SK-N-SH (cell line): ENCODE data around the gene CXorf65. TPM values are rescaled to one million over a fixed set of nuclear protein-coding genes. Genes with fewer than 3 reads are reported as not detected.

Source experiments
- CTCF ChIA-PET: fragments of 300-600, 350-600 bp; formaldehyde crosslinking; extraction: SDS; loops from one replicate; lab custom pipeline; 2021; lab: Yijun Ruan, JAX
- POLR2A ChIA-PET: fragments of 350-600 bp; sonication (Branson Sonifier 250); formaldehyde crosslinking; extraction: SDS; loops from one replicate; lab custom pipeline; 2020; ENCODE audit warnings: antibody characterized with exemption, inconsistent platforms; lab: Yijun Ruan, JAX
- DNase-seq: peaks from one replicate; pipeline ENCODE4 v3.0.0; 2012
- H2AFZ ChIP-seq: fragments of 200-600 bp; sonication (generic); 2 replicates; pipeline ENCODE4 v1.8.1; 2016; ENCODE audit warnings: antibody characterized with exemption, mild to moderate bottlenecking, low read depth
- H3F3A ChIP-seq: fragments of 200-600 bp; sonication (generic); replicated peaks from 2 replicates; pipeline ENCODE3; 2016; ENCODE audit warnings: antibody characterized with exemption, mild to moderate bottlenecking; ENCODE audit not compliant: insufficient read depth
- H3K27ac ChIP-seq, 2 experiments: fragments of 200-500 bp in 1 of 2; fragments of 200-600 bp in 1 of 2; sonication (Bioruptor generic) in 1 of 2; sonication (generic), shearing (Covaris generic) in 1 of 2; 2 replicates each; pipeline versions ENCODE4 v1.5.1 to v1.6.1; 2014 to 2016; ENCODE audit warnings: low read depth in 2 of 2, inconsistent platforms in 1 of 2, low read length in 1 of 2, mild to moderate bottlenecking in 1 of 2, mixed read lengths in 1 of 2
- H3K27me3 ChIP-seq: fragments of 200-600 bp; sonication (generic), shearing (Covaris generic); 2 replicates; pipeline ENCODE4 v1.6.1; 2016; ENCODE audit warnings: mixed run types; ENCODE audit not compliant: insufficient read depth
- H3K36me3 ChIP-seq, 2 experiments: fragments of 200-500 bp in 1 of 2; fragments of 200-600 bp in 1 of 2; sonication (Bioruptor generic) in 1 of 2; sonication (generic) in 1 of 2; replicated peaks in 1 of 2; 2 replicates each; pipeline versions ENCODE3 to v1.5.1; 2014 to 2016; ENCODE audit warnings: low read length in 1 of 2, mild to moderate bottlenecking in 1 of 2; ENCODE audit not compliant: insufficient read depth in 2 of 2, control insufficient read depth in 1 of 2
- H3K4me1 ChIP-seq, 2 experiments: fragments of 200-500 bp in 1 of 2; fragments of 200-600 bp in 1 of 2; sonication (Bioruptor generic) in 1 of 2; sonication (generic), shearing (Covaris generic) in 1 of 2; 2 replicates each; pipeline versions ENCODE4 v1.5.1 to v1.6.1; 2014 to 2016; ENCODE audit warnings: low read depth in 1 of 2, low read length in 1 of 2, mixed run types in 1 of 2; ENCODE audit not compliant: insufficient read depth in 2 of 2, control insufficient read depth in 1 of 2
- H3K4me2 ChIP-seq: fragments of 200-600 bp; sonication (generic), shearing (Covaris generic); 2 replicates; pipeline ENCODE4 v1.6.1; 2017; ENCODE audit warnings: mixed run types
- H3K4me3 ChIP-seq, 2 experiments: fragments of 200-500 bp in 1 of 2; fragments of 200-600 bp in 1 of 2; sonication (Bioruptor generic) in 1 of 2; sonication (generic), shearing (Covaris generic) in 1 of 2; 2 replicates each; pipeline versions ENCODE4 v1.5.1 to v1.8.1; 2014 to 2016; ENCODE audit warnings: low read depth in 2 of 2, inconsistent platforms in 1 of 2, low read length in 1 of 2, mild to moderate bottlenecking in 1 of 2, mixed read lengths in 1 of 2, moderate library complexity in 1 of 2
- H3K79me2 ChIP-seq: fragments of 200-600 bp; sonication (generic); 2 replicates; pipeline ENCODE4 v1.8.1; 2017; ENCODE audit warnings: mild to moderate bottlenecking; ENCODE audit not compliant: insufficient read depth
- H3K9ac ChIP-seq: fragments of 200-600 bp; sonication (generic); 2 replicates; pipeline ENCODE4 v1.6.1; 2017; ENCODE audit warnings: mixed run types
- H3K9me2 ChIP-seq: fragments of 200-600 bp; sonication (generic); 2 replicates; pipeline ENCODE4 v1.6.1; 2017; ENCODE audit warnings: mixed run types
- H3K9me3 ChIP-seq: fragments of 200-600 bp; sonication (generic); 2 replicates; pipeline ENCODE4 v1.6.1; 2017; ENCODE audit warnings: mixed run types, mild to moderate bottlenecking, moderate library complexity
- H4K20me1 ChIP-seq: fragments of 200-600 bp; sonication (generic); 2 replicates; pipeline ENCODE4 v1.6.1; 2017; ENCODE audit warnings: mild to moderate bottlenecking, mixed run types; ENCODE audit not compliant: insufficient read depth
- CHD2 ChIP-seq: fragments of 150-350 bp; IDR thresholded peaks from 2 replicates; pipeline ENCODE4 v1.6.1; 2018; ENCODE audit warnings: low read length; ENCODE audit not compliant: partially characterized antibody
- FOSL2 ChIP-seq: IDR thresholded peaks from 2 replicates; pipeline ENCODE4 v1.4.0; 2012; ENCODE audit warnings: low read depth, mild to moderate bottlenecking, moderate library complexity, borderline replicate concordance
- FOXJ3 ChIP-seq: sonication (generic); formaldehyde crosslinking; IDR thresholded peaks from 2 replicates; pipeline ENCODE4 v1.5.1; 2020; ENCODE audit warnings: mild to moderate bottlenecking, missing genetic modification reagents
- GABPA ChIP-seq: IDR thresholded peaks from 2 replicates; pipeline ENCODE4 v1.4.0; 2012; ENCODE audit warnings: low read depth, mild to moderate bottlenecking
- GATA2 ChIP-seq: sonication (generic); formaldehyde crosslinking; IDR thresholded peaks from 2 replicates; pipeline ENCODE4 v1.5.0; 2020; ENCODE audit warnings: mild to moderate bottlenecking, missing genetic modification reagents
- JUND ChIP-seq: IDR thresholded peaks from 2 replicates; pipeline ENCODE4 v1.4.0; 2012
- MAX ChIP-seq: IDR thresholded peaks from 2 replicates; pipeline ENCODE4 v1.4.0; 2012; ENCODE audit warnings: low read depth
- MEF2A ChIP-seq: IDR thresholded peaks from 2 replicates; pipeline ENCODE4 v1.4.0; 2012; ENCODE audit warnings: low read depth, borderline replicate concordance
- NFIC ChIP-seq: IDR thresholded peaks from 2 replicates; pipeline ENCODE4 v1.4.0; 2012; ENCODE audit warnings: borderline replicate concordance
- PBX3 ChIP-seq: IDR thresholded peaks from 2 replicates; pipeline ENCODE4; 2012
- RAD21 ChIP-seq: IDR thresholded peaks from 2 replicates; pipeline ENCODE4 v1.6.1; 2012; ENCODE audit warnings: mild to moderate bottlenecking, low read length
- RFX5 ChIP-seq: IDR thresholded peaks from 2 replicates; pipeline ENCODE4 v1.6.1; 2012; ENCODE audit warnings: mild to moderate bottlenecking, improper control_type of control experiment, low read length
- RXRA ChIP-seq: IDR thresholded peaks from 2 replicates; pipeline ENCODE4 v1.4.0; 2012; ENCODE audit warnings: low read depth, mild to moderate bottlenecking, borderline replicate concordance
- SMC3 ChIP-seq: IDR thresholded peaks from 2 replicates; pipeline ENCODE4 v1.6.1; 2012; ENCODE audit warnings: low read depth, low read length, improper control_type of control experiment
- ZBTB33 ChIP-seq: IDR thresholded peaks from 2 replicates; pipeline ENCODE4 v1.4.0; 2012; ENCODE audit warnings: low read depth, borderline replicate concordance
- WGBS: methylation state at CpG from one replicate; pipeline ENCODE4 v1.1.6; 2017; ENCODE audit warnings: low lambda C conversion rate; 5-methylcytosine and 5-hydroxymethylcytosine counted together
- polyA plus RNA-seq, 3 experiments: library from polyadenylated mRNA; depleted of rRNA; stranded (reverse); fragments of >200 nt; gene quantifications; 2 replicates each; pipeline ENCODE4 v1.2.3, GENCODE V29; 2012

CXorf65 gene
- polyA plus RNA-seq, 1 of the 3 experiments (the other 2 are of a cell fraction): not detected

GRCh38 chrX:71144651-71145050 lies 38.1 kb upstream of the CXorf65 start, which contains the start of gene NLGN3:
TSS of gene NLGN3 (plus strand) at chrX:71144841. CDS start at chrX:71147750, 2,909 bp downstream.
- WGBS: 48% methylated on average over 14 of the region's 28 CpGs
- Histone ChIP-seq H4K20me1 (no peaks in the 10 kb centered on the region), H3K9ac (no peak within 1 kb of the TSS), H3F3A (peaks cover 10% of the 10 kb centered on the region), H2AFZ (no peak within 1 kb of the TSS), H3K36me3 (peaks cover 0 to 4% of the 10 kb centered on the region in 2 experiments), H3K4me2 (peak within 1 kb of the TSS; percentile 24), H3K4me1 (peaks cover 0 to 4% of the 10 kb centered on the region in 2 experiments; a peak in 1 of 4 replicates), H3K79me2 (no peaks in the 10 kb centered on the region), H3K27ac (no peak within 1 kb of the TSS; a peak in 1 of 4 replicates), H3K4me3 (peak within 1 kb of the TSS; percentile 32 to 52; a peak in 3 of 4 replicates), H3K9me3 (no peaks in the 10 kb centered on the region), H3K9me2 (no peaks in the 10 kb centered on the region), H3K27me3 (peaks cover 5% of the 10 kb centered on the region; the same call in 1 of the 2 replicates)
- peak; percentile 73 for DNase-seq
- TF ChIP-seq RXRA (no peak), CHD2 (no peak), SMC3 (no peak), RFX5 (no peak), GABPA (no peak), NFIC (no peak), PBX3 (no peak), FOXJ3 (CRISPR knock-in tag) (no peak), GATA2 (no peak), MAX (no peak)
- TF ChIP-seq, all 33 proteins: peak for 0
- POLR2A ChIA-PET: no interaction called here
- CTCF ChIA-PET: no interaction called here

GRCh38 chrX:71143508-71143907 lies 37.0 kb upstream of the CXorf65 start:
- no peak for TF ChIP-seq MEF2A
- no peak for TF ChIP-seq ZBTB33
- TF ChIP-seq JUND: no peak
- TF ChIP-seq FOSL2: no peak
- TF ChIP-seq RAD21: no peak
- no peak for TF ChIP-seq RFX5
- TF ChIP-seq PBX3: no peak
- TF ChIP-seq, all 33 proteins: peak for 0
- Histone ChIP-seq H3K27ac (no peak overlapping the region), H3K9me3 (no peaks in the 10 kb centered on the region), H3K27me3 (no peaks in the 10 kb centered on the region; the same call in 1 of the 2 replicates), H3K4me2 (no peak overlapping the region), H3F3A (peaks cover 10% of the 10 kb centered on the region), H3K4me3 (no peak overlapping the region), H3K36me3 (peaks cover 0 to 9% of the 10 kb centered on the region in 2 experiments), H3K79me2 (no peaks in the 10 kb centered on the region), H3K9ac (no peak overlapping the region), H4K20me1 (no peaks in the 10 kb centered on the region), H2AFZ (no peak overlapping the region), H3K4me1 (peaks cover 0 to 4% of the 10 kb centered on the region in 2 experiments; a peak in 1 of 4 replicates), H3K9me2 (no peaks in the 10 kb centered on the region)
- POLR2A ChIA-PET: no interaction called here
- DNase-seq: no peak
- CTCF ChIA-PET: interaction anchor here (0.7 to 1.5 kb wide), 3 partner anchors 14 to 493 kb away, joined by 3 to 4 read pairs (median 4); no protein-coding TSS in a partner anchor
- WGBS: 69% methylated on average over 6 of the region's 6 CpGs
